ENCODE measurements around the gene CCL2. TPM values are rescaled to one million over a fixed set of nuclear protein-coding genes. Genes with fewer than 3 reads are reported as not detected.
"Not testable (repeated sequence)": the region's sequence is repeated elsewhere in the genome, so short reads cannot be mapped to it uniquely, and the experiment has no call there.

CCL2 gene
- total RNA-seq, 2 experiments from 2014 or later = 6.9 to 9.4 TPM

DNA sequence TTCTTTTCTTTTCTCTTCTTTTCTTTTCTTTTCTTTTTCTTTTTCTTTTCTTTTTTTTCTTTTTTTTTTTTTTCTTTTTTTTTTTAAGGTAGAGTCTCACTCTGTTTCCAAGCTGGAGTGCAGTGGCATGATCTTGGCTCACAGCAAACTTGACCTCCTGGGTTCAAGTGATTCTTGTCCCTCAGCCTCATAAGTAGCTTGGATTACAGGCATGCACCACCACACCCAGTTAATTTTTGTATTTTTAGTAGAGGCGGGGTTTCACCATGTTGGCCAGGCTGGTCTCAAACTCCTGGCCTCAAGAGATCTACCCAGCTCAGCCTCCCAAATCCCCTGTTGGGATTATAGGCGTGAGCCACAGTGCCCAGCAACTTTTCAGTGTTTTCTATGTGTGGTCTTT lies 27.8 kb upstream of the CCL2 start:
- Mint-ChIP-seq H3K9me3 (peaks cover 13% of the 10 kb centered on the region), H3K27me3 (peaks cover 13% of the 10 kb centered on the region)
- POLR2A ChIA-PET; H3K27ac Mint-ChIP-seq; H3K4me3 Mint-ChIP-seq; ATAC-seq (ENCODE audit: low read depth); H3K36me3 Mint-ChIP-seq; H3K4me1 Mint-ChIP-seq; DNase-seq: not testable (repeated sequence)

- Mint-ChIP-seq H3K9me3 (peaks cover 13% of the 10 kb centered on the region), H3K27me3 (peaks cover 13% of the 10 kb centered on the region), H3K4me1 (no peaks in the 10 kb centered on the region), H3K4me3 (no peak overlapping the region), H3K27ac (no peak overlapping the region), H3K36me3 (no peaks in the 10 kb centered on the region)
- DNase-seq (no peak), ATAC-seq (ENCODE audit: low read depth) (no peak)
- POLR2A ChIA-PET = no interaction called here
These were observed 27.4 kb upstream of the CCL2 start for GRCh38 chr17:34227707-34228106.

- no peaks in the 10 kb centered on the region for H3K36me3 Mint-ChIP-seq
- H3K27me3 Mint-ChIP-seq = peaks cover 15% of the 10 kb centered on the region
- ATAC-seq (ENCODE audit: low read depth) = no peak
- H3K4me3 Mint-ChIP-seq = no peak overlapping the region
- DNase-seq = no peak
- H3K4me1 Mint-ChIP-seq = peaks cover 1% of the 10 kb centered on the region
- POLR2A ChIA-PET = no interaction called here
- no peak overlapping the region for H3K27ac Mint-ChIP-seq
- H3K9me3 Mint-ChIP-seq = peaks cover 13% of the 10 kb centered on the region
These were observed 26.3 kb upstream of the CCL2 start for GRCh38 chr17:34228781-34229180.

- Mint-ChIP-seq H3K27me3 (peaks cover 19% of the 10 kb centered on the region), H3K36me3 (no peaks in the 10 kb centered on the region), H3K4me3 (no peak overlapping the region), H3K9me3 (peaks cover 13% of the 10 kb centered on the region), H3K27ac (no peak overlapping the region), H3K4me1 (peaks cover 2% of the 10 kb centered on the region)
- DNase-seq (no peak), ATAC-seq (ENCODE audit: low read depth) (no peak)
- POLR2A ChIA-PET = no interaction called here
These were observed 24.7 kb upstream of the CCL2 start for GRCh38 chr17:34230342-34230741.

- Mint-ChIP-seq H3K9me3 (peaks cover 11% of the 10 kb centered on the region), H3K27ac (no peak overlapping the region), H3K4me3 (no peak overlapping the region), H3K27me3 (peaks cover 13% of the 10 kb centered on the region), H3K36me3 (no peaks in the 10 kb centered on the region), H3K4me1 (peaks cover 2% of the 10 kb centered on the region)
- POLR2A ChIA-PET = no interaction called here
- ATAC-seq (ENCODE audit: low read depth) = no peak
- DNase-seq = no peak
These were observed 20.5 kb upstream of the CCL2 start for GRCh38 chr17:34234616-34235015.

- H3K36me3 Mint-ChIP-seq = no peaks in the 10 kb centered on the region
- H3K27ac Mint-ChIP-seq = no peak overlapping the region
- H3K9me3 Mint-ChIP-seq = peaks cover 10% of the 10 kb centered on the region
- peaks cover 2% of the 10 kb centered on the region for H3K4me1 Mint-ChIP-seq
- no peak overlapping the region for H3K4me3 Mint-ChIP-seq
- no peak for DNase-seq
- POLR2A ChIA-PET = no interaction called here
- ATAC-seq (ENCODE audit: low read depth) = no peak
- peaks cover 20% of the 10 kb centered on the region for H3K27me3 Mint-ChIP-seq
These were observed 19.6 kb upstream of the CCL2 start for GRCh38 chr17:34235389-34236028.

DNA sequence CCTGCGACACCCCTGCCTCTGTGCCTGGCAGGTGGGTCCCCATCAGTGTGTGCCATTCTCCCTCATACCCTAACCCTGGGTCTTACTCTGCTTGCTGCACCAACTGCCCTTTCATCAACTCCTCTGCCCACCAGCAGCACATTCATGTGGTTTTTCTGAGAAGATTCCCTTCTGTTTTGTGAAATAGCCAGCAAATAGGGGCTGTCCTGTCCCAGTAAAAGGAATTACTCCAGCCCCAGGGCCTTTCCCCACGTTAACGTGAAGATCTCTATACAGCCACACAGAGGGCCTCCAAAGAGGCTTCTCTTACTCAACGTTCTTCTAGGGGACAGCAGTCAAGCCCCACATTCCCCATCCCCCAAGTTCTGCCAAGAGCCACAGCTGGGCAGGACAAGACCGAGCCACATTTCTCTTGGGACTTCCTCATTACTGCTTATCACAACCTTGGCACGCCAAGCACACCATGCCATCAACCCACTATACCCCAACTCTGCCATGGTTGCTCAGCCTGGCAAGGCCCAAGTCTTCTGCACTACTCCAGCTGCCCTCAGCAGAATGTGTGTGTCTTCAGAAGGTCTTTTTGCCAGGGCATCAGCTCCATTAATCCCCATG lies 18.7 kb upstream of the CCL2 start:
- POLR2A ChIA-PET = no interaction called here
- ATAC-seq (ENCODE audit: low read depth) = no peak
- H3K4me1 Mint-ChIP-seq = peaks cover 2% of the 10 kb centered on the region
- no peak for DNase-seq
- peaks cover under 1% of the 10 kb centered on the region for H3K9me3 Mint-ChIP-seq
- peaks cover 15% of the 10 kb centered on the region for H3K27me3 Mint-ChIP-seq
- H3K4me3 Mint-ChIP-seq = no peak overlapping the region
- H3K36me3 Mint-ChIP-seq = no peaks in the 10 kb centered on the region
- no peak overlapping the region for H3K27ac Mint-ChIP-seq

DNA sequence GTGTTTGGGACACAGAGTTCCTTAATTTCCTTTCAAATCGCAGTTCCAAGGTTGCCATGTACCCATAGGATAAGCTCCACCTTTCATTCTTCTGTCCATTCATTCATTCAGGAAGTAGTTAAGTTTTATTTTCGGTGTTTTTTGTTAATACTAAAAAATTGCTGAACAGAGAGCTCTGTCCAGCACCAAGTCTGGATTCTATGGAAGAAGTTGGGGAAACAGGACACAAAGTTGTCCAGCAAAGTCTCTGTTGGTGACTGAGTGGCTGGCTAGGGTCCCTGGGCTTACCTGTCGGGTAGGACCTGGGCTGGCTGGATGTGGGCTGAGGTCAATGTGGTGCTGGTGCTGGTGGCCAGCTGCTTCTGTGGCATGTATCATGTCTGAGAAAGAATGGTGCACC lies 17.6 kb upstream of the CCL2 start:
- Mint-ChIP-seq H3K4me3 (no peak overlapping the region), H3K27me3 (peaks cover 16% of the 10 kb centered on the region), H3K9me3 (no peaks in the 10 kb centered on the region), H3K4me1 (peaks cover 2% of the 10 kb centered on the region), H3K36me3 (no peaks in the 10 kb centered on the region), H3K27ac (no peak overlapping the region)
- ATAC-seq (ENCODE audit: low read depth) = no peak
- POLR2A ChIA-PET = no interaction called here
- no peak for DNase-seq

DNA sequence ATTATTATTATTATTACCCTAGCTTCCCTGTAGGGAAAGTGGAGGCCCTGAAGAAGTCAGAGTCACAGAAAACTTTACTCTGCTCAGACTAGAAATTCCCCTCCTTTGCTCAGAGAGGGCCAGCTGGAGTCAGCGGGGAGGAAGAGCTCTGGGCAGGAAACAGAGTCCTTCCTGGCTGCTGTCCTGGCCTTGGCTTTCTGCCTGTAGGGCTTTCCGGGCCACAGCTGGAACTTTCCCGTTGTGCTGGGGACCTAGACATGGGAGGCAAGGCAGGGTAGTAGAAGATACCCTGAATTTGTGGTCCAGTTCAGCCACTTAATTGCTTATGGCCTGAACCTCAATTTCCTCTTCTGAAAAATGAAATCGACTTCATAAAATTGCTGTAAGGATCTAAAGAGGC lies 14.0 kb upstream of the CCL2 start:
- Mint-ChIP-seq H3K9me3 (no peaks in the 10 kb centered on the region), H3K36me3 (no peaks in the 10 kb centered on the region), H3K27ac (no peak overlapping the region), H3K4me3 (no peak overlapping the region), H3K27me3 (peaks cover 12% of the 10 kb centered on the region), H3K4me1 (no peaks in the 10 kb centered on the region)
- POLR2A ChIA-PET = no interaction called here
- ATAC-seq (ENCODE audit: low read depth) = no peak
- no peak for DNase-seq

- ATAC-seq (ENCODE audit: low read depth) = no peak
- Mint-ChIP-seq H3K9me3 (no peaks in the 10 kb centered on the region), H3K27me3 (peaks cover 16% of the 10 kb centered on the region), H3K27ac (no peak overlapping the region), H3K4me1 (no peaks in the 10 kb centered on the region), H3K36me3 (no peaks in the 10 kb centered on the region), H3K4me3 (no peak overlapping the region)
- POLR2A ChIA-PET = no interaction called here
- DNase-seq = no peak
These were observed 12.3 kb upstream of the CCL2 start for GRCh38 chr17:34242587-34243363.

- DNase-seq = no peak
- ATAC-seq (ENCODE audit: low read depth) = no peak
- no peak overlapping the region for H3K4me3 Mint-ChIP-seq
- no peaks in the 10 kb centered on the region for H3K9me3 Mint-ChIP-seq
- H3K4me1 Mint-ChIP-seq = no peaks in the 10 kb centered on the region
- POLR2A ChIA-PET = no interaction called here
- no peak overlapping the region for H3K27ac Mint-ChIP-seq
- H3K36me3 Mint-ChIP-seq = no peaks in the 10 kb centered on the region
- peaks cover 16% of the 10 kb centered on the region for H3K27me3 Mint-ChIP-seq
These were observed 11.4 kb upstream of the CCL2 start for GRCh38 chr17:34243364-34244320.

DNA sequence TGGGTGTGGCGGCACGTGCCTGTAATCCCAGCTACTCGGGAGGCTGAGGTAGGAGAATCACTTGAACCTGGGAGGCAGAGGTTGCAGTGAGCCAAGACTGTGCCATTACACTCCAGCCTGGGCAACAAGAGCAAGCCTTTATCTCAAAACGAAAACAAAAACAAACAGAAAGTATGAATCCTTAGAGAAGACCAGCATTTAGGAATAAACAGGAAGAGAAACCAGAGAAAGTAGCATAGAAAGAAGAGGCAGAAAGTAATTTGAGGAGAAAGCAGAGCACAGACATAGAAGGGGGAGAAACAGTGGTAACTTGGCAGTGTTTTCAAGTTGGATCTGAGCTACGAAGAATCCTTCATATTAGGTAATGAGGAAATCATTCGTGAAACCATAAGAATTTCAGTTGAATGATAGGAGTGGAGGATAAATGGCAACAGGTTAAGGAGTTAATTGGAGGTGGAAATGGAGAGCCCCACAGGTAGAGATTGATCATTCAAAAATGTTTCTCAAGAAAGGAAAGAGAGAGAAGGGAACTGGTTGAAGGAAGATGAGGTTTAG lies 9.7 kb upstream of the CCL2 start:
- POLR2A ChIA-PET = no interaction called here
- no peak for ATAC-seq (ENCODE audit: low read depth)
- peaks cover 11% of the 10 kb centered on the region for H3K27me3 Mint-ChIP-seq
- H3K36me3 Mint-ChIP-seq = no peaks in the 10 kb centered on the region
- DNase-seq = no peak
- H3K4me3 Mint-ChIP-seq = no peak overlapping the region
- no peaks in the 10 kb centered on the region for H3K9me3 Mint-ChIP-seq
- no peak overlapping the region for H3K27ac Mint-ChIP-seq
- H3K4me1 Mint-ChIP-seq = no peaks in the 10 kb centered on the region

- no peak for ATAC-seq (ENCODE audit: low read depth)
- Mint-ChIP-seq H3K27ac (no peak overlapping the region), H3K27me3 (peaks cover 9% of the 10 kb centered on the region), H3K9me3 (no peaks in the 10 kb centered on the region), H3K36me3 (no peaks in the 10 kb centered on the region), H3K4me3 (no peak overlapping the region), H3K4me1 (no peaks in the 10 kb centered on the region)
- DNase-seq = no peak
- POLR2A ChIA-PET = no interaction called here
These were observed 8.6 kb upstream of the CCL2 start for GRCh38 chr17:34246446-34246845.

All from activated naive CD8-positive, alpha-beta T cell treated with anti-CD3 and anti-CD28 coated beads, Interleukin-2, amount 10 ng/mL, durations not matched to agents 7 days and 5 days (primary cell).